ENCODE data around the gene SLC16A11.

- TF ChIP-seq, protein P1, sequence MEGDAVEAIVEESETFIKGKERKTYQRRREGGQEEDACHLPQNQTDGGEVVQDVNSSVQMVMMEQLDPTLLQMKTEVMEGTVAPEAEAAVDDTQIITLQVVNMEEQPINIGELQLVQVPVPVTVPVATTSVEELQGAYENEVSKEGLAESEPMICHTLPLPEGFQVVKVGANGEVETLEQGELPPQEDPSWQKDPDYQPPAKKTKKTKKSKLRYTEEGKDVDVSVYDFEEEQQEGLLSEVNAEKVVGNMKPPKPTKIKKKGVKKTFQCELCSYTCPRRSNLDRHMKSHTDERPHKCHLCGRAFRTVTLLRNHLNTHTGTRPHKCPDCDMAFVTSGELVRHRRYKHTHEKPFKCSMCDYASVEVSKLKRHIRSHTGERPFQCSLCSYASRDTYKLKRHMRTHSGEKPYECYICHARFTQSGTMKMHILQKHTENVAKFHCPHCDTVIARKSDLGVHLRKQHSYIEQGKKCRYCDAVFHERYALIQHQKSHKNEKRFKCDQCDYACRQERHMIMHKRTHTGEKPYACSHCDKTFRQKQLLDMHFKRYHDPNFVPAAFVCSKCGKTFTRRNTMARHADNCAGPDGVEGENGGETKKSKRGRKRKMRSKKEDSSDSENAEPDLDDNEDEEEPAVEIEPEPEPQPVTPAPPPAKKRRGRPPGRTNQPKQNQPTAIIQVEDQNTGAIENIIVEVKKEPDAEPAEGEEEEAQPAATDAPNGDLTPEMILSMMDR (IDR thresholded peaks at IDR 0.05) = no peak
- TF ChIP-seq POLR2A (IDR thresholded peaks at IDR 0.05) (no peak), POLR2AphosphoS5 (IDR thresholded peaks at IDR 0.05) (no peak), EP300 (IDR thresholded peaks at IDR 0.05; ENCODE audit: low read depth) (no peak)
Measured at GRCh38 chr17:7027335-7027734, 16.6 kb downstream of the SLC16A11 start.
